Common myeloid progenitor, CD34-positive (primary cell): ENCODE results near the gene SMKR1.
A peak's percentile ranks its signal among the peaks of the same experiment; 100 is the strongest.
"Not testable (repeated sequence)": the region's sequence is repeated elsewhere in the genome, so short reads cannot be mapped to it uniquely, and the experiment has no call there.

Experiments used
- CTCF ChIA-PET: fragments of 350-600 bp; sonication (Branson Sonifier 250); formaldehyde crosslinking; loops from one replicate; lab custom pipeline; 2021; ENCODE audit warnings: antibody characterized with exemption; lab: Charles Lee
- POLR2A ChIA-PET: fragments of 350-600 bp; sonication (Branson Sonifier 250); formaldehyde crosslinking; loops from one replicate; lab custom pipeline; 2021; ENCODE audit warnings: antibody characterized with exemption; lab: Charles Lee
- DNase-seq, 3 donors: peaks; one replicate each; pipeline versions ENCODE4 v3.0.0 to v3.0.0-alpha.2; 2013
- H3K27ac ChIP-seq, 2 experiments: 1 replicate in 1 of 2; 2 replicates in 1 of 2; pipeline ENCODE4 v1.7.0; 2013; ENCODE audit warnings: inconsistent platforms in 2 of 2, low read length in 2 of 2, mild to moderate bottlenecking in 2 of 2, low read depth in 1 of 2, moderate library complexity in 1 of 2; ENCODE audit not compliant: severe bottlenecking in 2 of 2, insufficient read depth in 1 of 2, poor library complexity in 1 of 2
- H3K27me3 ChIP-seq, 5 experiments: replicated peaks in 2 of 5; 1 replicate in 3 of 5; 2 replicates in 2 of 5; pipeline versions ENCODE4 v1.6.1 to v1.7.0; 2013; ENCODE audit warnings: low read length in 4 of 5, mild to moderate bottlenecking in 2 of 5, moderate library complexity in 2 of 5, inconsistent platforms in 1 of 5; ENCODE audit not compliant: insufficient read depth in 5 of 5, control insufficient read depth in 4 of 5
- H3K36me3 ChIP-seq, 4 experiments: 1 replicate in 2 of 4; 2 replicates in 2 of 4; pipeline versions ENCODE4 v1.6.1 to v1.7.0; 2013; ENCODE audit warnings: low read length in 3 of 4, control low read depth in 1 of 4, mild to moderate bottlenecking in 1 of 4; ENCODE audit not compliant: control insufficient read depth in 4 of 4, insufficient read depth in 4 of 4
- H3K4me1 ChIP-seq, 4 experiments: 1 replicate in 3 of 4; 2 replicates in 1 of 4; pipeline versions ENCODE4 v1.6.1 to v1.7.1; 2013; ENCODE audit warnings: low read length in 3 of 4, mild to moderate bottlenecking in 3 of 4, control low read depth in 1 of 4, inconsistent platforms in 1 of 4, moderate library complexity in 1 of 4; ENCODE audit not compliant: control insufficient read depth in 4 of 4, insufficient read depth in 4 of 4; ENCODE audit errors: control extremely low read depth in 1 of 4
- H3K4me3 ChIP-seq, 7 experiments: 1 replicate in 4 of 7; 2 replicates in 3 of 7; pipeline versions ENCODE4 v1.5.1 to v1.7.0; 2013; ENCODE audit warnings: mild to moderate bottlenecking in 7 of 7, low read length in 6 of 7, moderate library complexity in 6 of 7, inconsistent platforms in 2 of 7, low read depth in 2 of 7, control low read depth in 1 of 7; ENCODE audit not compliant: insufficient read depth in 4 of 7, control insufficient read depth in 1 of 7; ENCODE audit errors: extremely low read depth in 1 of 7
- H3K9me3 ChIP-seq, 5 experiments: 1 replicate in 4 of 5; 2 replicates in 1 of 5; pipeline versions ENCODE4 v1.6.1 to v1.7.1; 2013; ENCODE audit warnings: low read length in 4 of 5, mild to moderate bottlenecking in 2 of 5, inconsistent platforms in 1 of 5, low read depth in 1 of 5, moderate library complexity in 1 of 5; ENCODE audit not compliant: control insufficient read depth in 4 of 5, insufficient read depth in 2 of 5; ENCODE audit errors: control extremely low read depth in 1 of 5
- WGBS: methylation state at CpG from one replicate; pipeline ENCODE4 v1.1.5; 2013; ENCODE audit not compliant: insufficient coverage; 5-methylcytosine and 5-hydroxymethylcytosine counted together

The SMKR1 gene

GRCh38 chr7:129522088-129522970, 20.0 kb downstream of the SMKR1 start:
- Histone ChIP-seq H3K9me3 (no peaks in the 10 kb centered on the region), H3K27ac (no peak overlapping the region), H3K4me1 (no peaks in the 10 kb centered on the region), H3K4me3 (no peak overlapping the region), H3K27me3 (peaks cover 0 to 17% (median 9%) of the 10 kb centered on the region in 5 experiments), H3K36me3 (no peaks in the 10 kb centered on the region)
- ChIA-PET CTCF (interaction anchor here (1.0 kb wide), 1 partner anchor 154 kb away, joined by 3 read pairs; no protein-coding TSS in a partner anchor), POLR2A (no interaction called here)
- 62% methylated on average over 30 of the region's 30 CpGs for WGBS
- peak in 1 of 3 donors; percentile 21 for DNase-seq

DNA sequence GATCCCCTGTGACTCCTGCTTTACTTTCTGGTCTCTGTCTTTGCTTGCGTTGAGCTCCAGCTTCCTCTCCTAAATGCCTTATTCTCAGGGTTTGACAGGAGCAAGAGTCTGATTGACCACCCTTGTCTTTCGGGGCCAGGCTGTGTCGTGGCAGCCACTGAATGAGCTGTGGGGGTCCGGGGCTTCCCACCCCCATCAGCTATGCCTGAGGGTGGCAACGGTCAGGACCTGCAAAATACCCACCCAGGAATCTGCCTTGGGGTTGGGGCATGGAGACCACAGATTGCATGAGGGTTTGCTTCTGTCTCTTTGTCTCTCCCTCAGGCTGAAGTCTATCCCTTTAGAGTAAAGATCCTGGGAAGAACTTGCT, 20.6 kb downstream of the SMKR1 start:
- Histone ChIP-seq H3K27ac (no peak overlapping the region), H3K27me3 (peaks cover 0 to 17% (median 9%) of the 10 kb centered on the region in 5 experiments), H3K4me1 (no peaks in the 10 kb centered on the region), H3K36me3 (no peaks in the 10 kb centered on the region), H3K9me3 (no peaks in the 10 kb centered on the region), H3K4me3 (no peak overlapping the region)
- ChIA-PET POLR2A (no interaction called here), CTCF (no interaction called here)
- 65% methylated on average over 5 of the region's 5 CpGs for WGBS
- DNase-seq, result no peak

DNA sequence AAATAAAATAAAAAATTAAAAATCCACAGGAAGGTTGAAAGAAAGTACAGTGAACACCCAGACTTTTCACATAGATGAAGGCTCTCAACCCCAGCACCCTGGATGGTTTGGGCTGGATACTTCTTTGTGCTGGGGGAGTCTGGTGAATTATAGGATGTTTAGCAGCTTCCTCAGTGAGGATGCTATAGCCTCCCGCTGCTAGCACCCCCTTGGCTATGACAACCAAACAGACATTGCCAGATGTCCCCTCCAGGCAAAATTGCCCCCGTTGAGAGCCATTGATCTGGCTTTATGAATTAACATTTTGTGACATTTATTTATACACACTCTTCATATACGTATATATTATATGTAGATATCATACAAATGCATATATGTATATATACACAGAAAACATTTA, 21.6 kb downstream of the SMKR1 start:
- CTCF ChIA-PET, result interaction anchor here (1.6 kb wide), 1 partner anchor 164 kb away, joined by 4 read pairs; no protein-coding TSS in a partner anchor
- POLR2A ChIA-PET, result no interaction called here

DNA sequence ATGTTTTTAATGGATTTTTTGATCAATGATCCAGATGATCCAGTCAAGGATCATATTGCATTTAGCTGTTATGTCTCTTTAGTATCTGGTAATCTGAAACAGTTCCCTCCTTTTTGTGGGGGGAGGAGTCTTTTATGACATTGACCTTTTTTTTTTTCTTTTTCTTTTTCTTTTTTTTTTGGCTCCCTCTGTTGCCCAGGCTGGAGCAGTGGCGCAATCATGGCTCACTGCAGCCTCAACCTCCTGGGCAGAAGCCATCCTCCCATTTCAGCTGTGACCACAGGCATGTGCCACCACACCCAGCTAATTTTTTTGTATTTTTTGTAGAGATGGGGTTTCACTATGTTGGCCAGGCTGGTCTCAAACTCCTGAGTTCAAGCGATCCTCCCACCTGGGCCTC, 22.1 kb downstream of the SMKR1 start:
- H3K27ac ChIP-seq, H3K4me1 ChIP-seq, H3K9me3 ChIP-seq, H3K4me3 ChIP-seq, H3K36me3 ChIP-seq: not testable (repeated sequence)
- WGBS, result 100% methylated on average over 1 of the region's 2 CpGs
- peak in 2 of 3 donors; percentile 30 to 36 for DNase-seq
- CTCF ChIA-PET, result interaction anchor here (1.6 kb wide), 1 partner anchor 165 kb away, joined by 4 read pairs; no protein-coding TSS in a partner anchor
- peaks cover 0 to 17% (median 9%) of the 10 kb centered on the region in 5 experiments for H3K27me3 ChIP-seq
- POLR2A ChIA-PET, result interaction anchor here (0.6 kb wide), 1 partner anchor 12 kb away, joined by 3 read pairs; no protein-coding TSS in a partner anchor

More for the DNA sequence above, 21.6 kb downstream of the SMKR1 start:
- H3K36me3 ChIP-seq, result no peaks in the 10 kb centered on the region
- H3K27me3 ChIP-seq, result peaks cover 0 to 17% (median 9%) of the 10 kb centered on the region in 5 experiments
- WGBS, result no CpG with 5 or more reads among the region's 3 CpGs
- no peak overlapping the region for H3K4me3 ChIP-seq
- no peaks in the 10 kb centered on the region for H3K4me1 ChIP-seq
- no peak for DNase-seq
- H3K9me3 ChIP-seq, result no peaks in the 10 kb centered on the region
- H3K27ac ChIP-seq, result no peak overlapping the region

- POLR2A ChIA-PET, result no interaction called here
- WGBS, result 100% methylated on average over 7 of the region's 9 CpGs
These were observed 23.0 kb downstream of the SMKR1 start for GRCh38 chr7:129525225-129525862.

GRCh38 chr7:129529643-129530042, 27.3 kb downstream of the SMKR1 start:
- DNase-seq, result no peak
- no peaks in the 10 kb centered on the region for H3K36me3 ChIP-seq
- H3K27me3 ChIP-seq, result no peaks in the 10 kb centered on the region
- no peaks in the 10 kb centered on the region for H3K4me1 ChIP-seq
- 93% methylated on average over 4 of the region's 4 CpGs for WGBS
- ChIA-PET CTCF (no interaction called here), POLR2A (no interaction called here)
- H3K4me3 ChIP-seq, result no peak overlapping the region
- no peak overlapping the region for H3K27ac ChIP-seq
- H3K9me3 ChIP-seq, result no peaks in the 10 kb centered on the region

More at GRCh38 chr7:129525225-129525862, 23.0 kb downstream of the SMKR1 start:
- no peak for DNase-seq
- no peak overlapping the region for H3K27ac ChIP-seq
- no peaks in the 10 kb centered on the region for H3K9me3 ChIP-seq
- no peak overlapping the region for H3K4me3 ChIP-seq
- H3K4me1 ChIP-seq, result no peaks in the 10 kb centered on the region
- CTCF ChIA-PET, result interaction anchor here (1.6 kb wide), 1 partner anchor 166 kb away, joined by 4 read pairs; no protein-coding TSS in a partner anchor
- H3K36me3 ChIP-seq, result no peaks in the 10 kb centered on the region
- H3K27me3 ChIP-seq, result peaks cover 0 to 17% (median 5%) of the 10 kb centered on the region in 5 experiments
